Measurements from ENCODE around the gene ERCC1. TPM values are rescaled to one million over a fixed set of nuclear protein-coding genes. Genes with fewer than 3 reads are reported as not detected.

Gene ERCC1
- total and polyA plus RNA-seq, 2 of the 13 experiments (the other 11 are each of a cell fraction or from before 2014, with no cell fraction given), result 40.0 to 66.4 TPM

GRCh38 chr19:45406226-45407090 lies 17.3 kb downstream of the ERCC1 start, which contains the start of gene POLR1G (continued):
- TF ChIP-seq ZBTB44 (CRISPR knock-in tag; IDR thresholded peaks at IDR 0.05) (no peak), ZNF230 (CRISPR knock-in tag; IDR thresholded peaks at IDR 0.05) (peak; percentile 63; the same call in 1 of the 2 replicates), FOXK1 (CRISPR knock-in tag; IDR thresholded peaks at IDR 0.05; ENCODE audit: borderline replicate concordance, low read depth) (peak; percentile 32; the same call in 1 of the 2 replicates), ZNF850 (CRISPR knock-in tag; conservative IDR thresholded peaks at IDR 0.05) (no peak), DNMT1 (CRISPR knock-in tag; IDR thresholded peaks at IDR 0.05) (no peak), NFKBIZ (CRISPR knock-in tag; IDR thresholded peaks at IDR 0.05) (0 out of 2 replicates have a peak, but pooled peaks have one; percentile 12), ZNF746 (CRISPR knock-in tag; IDR thresholded peaks at IDR 0.05) (peak; percentile 32; the same call in 1 of the 2 replicates), STAG1 (CRISPR knock-in tag; IDR thresholded peaks at IDR 0.05) (no peak), ZNF24 (IDR thresholded peaks at IDR 0.05) (no peak), HOXD1 (CRISPR knock-in tag; IDR thresholded peaks at IDR 0.05) (no peak), ARHGAP35 (CRISPR knock-in tag; IDR thresholded peaks at IDR 0.05; ENCODE audit: borderline replicate concordance) (peak; percentile 22; the same call in 1 of the 2 replicates), FOXM1 (CRISPR knock-in tag; IDR thresholded peaks at IDR 0.05) (no peak), ZNF333 (CRISPR knock-in tag; IDR thresholded peaks at IDR 0.05; ENCODE audit: borderline replicate concordance) (no peak; the same call in 1 of the 2 replicates), REPIN1 (CRISPR knock-in tag; IDR thresholded peaks at IDR 0.05; ENCODE audit: borderline replicate concordance, low read depth) (peak; percentile 42; the same call in 1 of the 2 replicates), ZNF30 (CRISPR knock-in tag; IDR thresholded peaks at IDR 0.05) (0 out of 2 replicates have a peak, but pooled peaks have one; percentile 42), ERF (CRISPR knock-in tag; IDR thresholded peaks at IDR 0.05) (no peak), DRAP1 (CRISPR knock-in tag; IDR thresholded peaks at IDR 0.05) (peak; percentile 10; the same call in 1 of the 2 replicates), NCOA1 (CRISPR knock-in tag; IDR thresholded peaks at IDR 0.05) (no peak; the same call in 1 of the 2 replicates), POLR2A (IDR thresholded peaks at IDR 0.05; ENCODE audit: insufficient read depth in 1 of 2, low read depth in 2 of 2, low read length in 2 of 2) (peak; percentile 76 to 89), ZBED4 (CRISPR knock-in tag; IDR thresholded peaks at IDR 0.05; ENCODE audit: borderline replicate concordance) (no peak), MEIS1 (CRISPR knock-in tag; IDR thresholded peaks at IDR 0.05; ENCODE audit: borderline replicate concordance) (no peak; the same call in 1 of the 2 replicates), GABPB1 (CRISPR knock-in tag; IDR thresholded peaks at IDR 0.05) (peak; percentile 84), CREB1 (IDR thresholded peaks at IDR 0.05) (peak; percentile 65), CREB1 (CRISPR knock-in tag; IDR thresholded peaks at IDR 0.05) (peak; percentile 89), MIER3 (CRISPR knock-in tag; IDR thresholded peaks at IDR 0.05; ENCODE audit: borderline replicate concordance) (no peak), KMT2A (CRISPR knock-in tag; IDR thresholded peaks at IDR 0.05) (peak; percentile 49; the same call in 1 of the 2 replicates)
